ENCODE measurements around the gene DEPDC1. TPM values are rescaled to one million over a fixed set of nuclear protein-coding genes. Genes with fewer than 3 reads are reported as not detected.
A peak's percentile ranks its signal among the peaks of the same experiment; 100 is the strongest.
"Not testable (repeated sequence)": the region's sequence is repeated elsewhere in the genome, so short reads cannot be mapped to it uniquely, and the experiment has no call there.

The DEPDC1 gene
- polyA plus RNA-seq, 4 donors: 13.3 to 16.8 (median 14.0) TPM

DNA sequence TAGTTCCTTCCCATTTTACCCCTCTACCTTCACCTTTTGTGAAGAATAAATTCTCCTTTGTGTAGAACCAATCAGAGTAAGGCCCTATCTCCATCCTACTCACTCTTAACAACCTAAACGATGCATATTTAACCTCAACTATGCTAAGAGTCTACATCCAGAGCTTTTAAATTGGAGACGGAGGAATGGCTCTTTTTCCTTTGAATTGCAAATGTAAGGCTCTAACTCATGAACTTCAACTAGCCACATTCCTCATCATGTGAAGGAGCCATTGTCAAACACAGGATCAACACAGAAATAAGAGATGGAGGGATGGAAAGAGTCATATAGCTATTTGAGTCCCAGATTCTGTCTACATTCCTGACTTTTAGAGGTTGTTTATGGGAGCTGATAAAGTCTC, 18.2 kb downstream of the DEPDC1 start:
- DNase-seq (ENCODE audit: low read depth in 4 of 4, low spot score in 2 of 4): no peak

DNA sequence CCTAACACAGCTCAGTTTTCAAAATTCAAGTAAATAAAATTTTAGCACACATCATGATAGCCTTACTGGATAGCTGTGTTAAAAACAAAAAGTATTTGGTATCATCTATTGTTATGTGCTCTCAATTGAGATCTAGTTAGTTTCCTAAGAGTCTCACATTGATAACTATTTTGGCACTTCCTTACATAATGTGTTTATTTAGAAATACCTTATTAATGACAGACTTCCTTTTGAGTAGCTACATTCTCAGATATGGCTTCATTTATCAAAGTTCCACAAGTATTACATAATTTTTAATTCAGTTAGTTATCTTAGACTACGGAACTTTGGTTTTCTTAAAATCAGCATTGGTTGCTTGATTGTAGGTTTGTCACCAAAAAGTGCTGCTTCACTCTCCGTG, 20.3 kb downstream of the DEPDC1 start:
- not testable (repeated sequence) for DNase-seq (ENCODE audit: low read depth in 4 of 4, low spot score in 2 of 4)

DNA sequence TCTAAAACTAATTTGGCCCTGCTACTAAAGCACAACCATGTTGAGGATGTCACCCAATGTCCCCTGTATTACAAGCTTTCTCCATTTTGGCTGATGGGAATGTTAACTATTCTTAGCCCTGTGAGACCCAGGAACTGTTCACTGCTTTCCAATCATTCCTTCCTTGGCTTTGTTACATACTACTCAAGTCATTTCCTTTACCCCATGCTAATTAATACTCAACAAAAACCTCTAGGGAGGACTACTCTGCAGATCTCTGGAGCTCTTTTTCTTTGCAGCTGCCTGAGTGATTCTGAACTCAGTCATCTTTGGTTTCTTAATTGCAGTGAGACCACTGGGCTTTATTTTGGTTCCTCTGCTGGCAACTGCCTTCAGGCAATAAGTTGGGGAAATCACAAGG, 23.8 kb downstream of the DEPDC1 start:
- no peak for DNase-seq (ENCODE audit: low read depth in 4 of 4, low spot score in 2 of 4)

DNA sequence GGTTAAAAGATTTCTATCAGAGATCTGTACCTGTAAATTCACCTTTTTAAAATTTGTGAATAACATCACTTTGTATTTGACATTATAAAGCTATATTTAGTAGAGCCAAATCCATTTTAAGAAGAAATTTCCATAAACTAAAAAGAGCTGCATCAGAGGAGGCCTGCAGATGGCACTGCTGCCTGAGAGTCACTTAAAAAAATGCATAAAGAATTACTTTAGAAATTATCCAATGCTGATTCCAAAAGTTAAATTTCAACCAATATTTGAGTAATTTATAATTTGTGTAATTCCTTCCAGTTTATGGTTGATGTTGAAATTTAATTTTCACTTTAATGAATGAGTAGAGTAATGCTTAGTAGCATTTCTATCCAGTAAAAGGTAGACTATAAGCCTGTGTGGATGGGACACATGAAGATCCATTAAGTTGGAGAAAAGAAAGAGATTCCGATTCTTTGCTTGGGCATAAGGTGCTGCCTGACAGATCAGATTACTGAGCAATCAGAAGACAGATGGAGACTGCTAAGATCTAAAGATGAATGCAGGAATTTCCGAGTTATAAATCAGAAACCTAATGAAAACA, 26.4 kb downstream of the DEPDC1 start:
- no peak for DNase-seq (ENCODE audit: low read depth in 4 of 4, low spot score in 2 of 4)

DNA sequence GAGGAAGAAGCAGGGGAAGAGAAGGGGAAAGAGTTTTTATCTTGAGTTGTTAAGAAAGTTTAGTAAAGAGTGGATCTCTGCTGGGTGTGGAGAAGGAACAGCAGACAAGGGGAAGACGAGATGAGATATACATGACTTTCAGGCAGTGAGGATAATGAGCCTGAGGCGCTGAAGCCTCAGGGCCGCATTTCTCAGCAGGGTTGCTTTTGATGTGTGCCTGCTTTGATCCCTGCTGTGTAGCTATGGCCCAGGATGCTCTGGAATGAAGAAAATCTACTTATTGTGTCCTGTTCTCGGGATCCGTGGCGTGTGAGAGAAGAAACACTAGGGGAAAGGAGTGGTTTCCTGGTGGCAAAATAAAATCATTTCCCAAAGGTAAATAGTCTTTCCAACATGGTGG, 32.0 kb downstream of the DEPDC1 start:
- DNase-seq (ENCODE audit: low read depth in 4 of 4, low spot score in 2 of 4): no peak

DNA sequence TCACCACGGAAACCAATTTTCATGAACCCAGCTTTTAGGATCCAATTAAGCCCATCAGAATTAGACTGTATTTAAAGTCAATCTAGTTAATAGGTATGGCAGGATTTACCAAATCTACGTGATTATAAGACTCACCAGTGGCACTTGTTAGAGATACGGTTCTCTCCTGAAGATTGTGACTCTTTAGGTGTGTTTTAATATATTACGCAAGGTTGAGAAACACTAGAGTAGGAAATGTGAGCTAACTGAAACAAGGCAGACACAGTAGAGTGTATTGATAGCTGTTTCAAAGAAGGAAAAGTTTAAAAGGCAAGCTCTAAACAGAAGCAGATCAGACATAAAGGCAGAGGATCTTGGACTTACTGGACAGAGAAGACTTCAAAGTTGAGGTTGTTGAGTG, 35.9 kb downstream of the DEPDC1 start:
- no peak for DNase-seq (ENCODE audit: low read depth in 4 of 4, low spot score in 2 of 4)

DNA sequence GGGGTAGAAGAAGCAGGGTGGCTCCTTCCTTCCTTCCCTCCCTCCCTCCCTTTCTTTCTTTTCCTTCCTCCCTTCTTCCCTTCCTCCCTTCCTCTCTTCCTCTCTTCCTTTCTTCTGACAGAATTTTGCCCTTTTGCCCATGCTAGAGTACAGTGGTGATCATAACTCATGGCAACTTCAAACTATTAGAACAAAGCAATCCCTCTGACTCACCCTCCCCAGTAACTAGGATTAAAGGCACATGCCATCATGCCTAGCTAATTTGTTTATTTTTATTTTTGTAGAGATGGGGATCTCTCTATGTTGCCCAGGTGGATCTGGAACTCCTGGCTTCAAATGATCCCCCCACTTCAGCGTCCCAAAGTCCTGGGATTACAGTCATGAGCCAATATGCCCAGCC, 37.1 kb downstream of the DEPDC1 start:
- DNase-seq (ENCODE audit: low read depth in 4 of 4, low spot score in 2 of 4): no peak

DNA sequence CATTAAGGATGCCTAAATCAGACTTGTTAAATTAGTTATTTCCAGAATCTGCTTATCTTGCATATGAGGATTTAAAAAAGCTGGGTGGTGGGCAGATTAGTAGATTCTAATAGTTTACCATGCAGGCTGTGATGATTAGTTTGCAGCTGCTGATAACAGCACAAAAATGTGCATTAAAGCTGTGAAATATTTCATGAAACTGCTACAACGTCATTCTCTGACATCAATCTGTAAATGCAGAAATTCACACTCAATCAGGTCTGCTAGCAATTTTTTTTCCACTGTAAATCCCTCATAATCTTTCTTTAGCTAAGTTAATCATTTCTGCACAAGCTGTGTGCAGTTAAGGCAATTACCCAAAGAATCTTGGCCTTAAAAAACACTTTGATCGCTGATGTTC, 37.8 kb downstream of the DEPDC1 start:
- DNase-seq (ENCODE audit: low read depth in 4 of 4, low spot score in 2 of 4): no peak

DNA sequence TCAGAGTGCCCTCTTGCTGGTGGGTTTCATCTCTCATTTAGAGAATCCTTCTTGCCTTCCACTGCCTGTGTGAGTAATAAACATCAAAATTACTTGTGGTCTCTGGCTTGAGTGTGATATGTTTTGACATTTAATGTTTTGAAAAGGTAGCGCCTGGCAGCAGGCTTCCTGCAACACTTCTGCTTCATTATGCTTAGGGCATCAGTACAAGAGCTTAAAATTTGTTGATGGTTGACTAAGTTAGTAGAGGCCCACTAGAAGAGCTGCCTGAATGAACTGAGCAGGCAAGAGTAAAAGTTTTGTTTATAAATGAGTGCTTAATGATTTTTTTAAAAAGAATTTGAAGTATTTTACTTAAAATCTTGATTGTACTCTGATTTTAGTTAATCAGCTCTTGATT, 40.7 kb downstream of the DEPDC1 start:
- DNase-seq (ENCODE audit: low read depth in 4 of 4, low spot score in 2 of 4): no peak

DNA sequence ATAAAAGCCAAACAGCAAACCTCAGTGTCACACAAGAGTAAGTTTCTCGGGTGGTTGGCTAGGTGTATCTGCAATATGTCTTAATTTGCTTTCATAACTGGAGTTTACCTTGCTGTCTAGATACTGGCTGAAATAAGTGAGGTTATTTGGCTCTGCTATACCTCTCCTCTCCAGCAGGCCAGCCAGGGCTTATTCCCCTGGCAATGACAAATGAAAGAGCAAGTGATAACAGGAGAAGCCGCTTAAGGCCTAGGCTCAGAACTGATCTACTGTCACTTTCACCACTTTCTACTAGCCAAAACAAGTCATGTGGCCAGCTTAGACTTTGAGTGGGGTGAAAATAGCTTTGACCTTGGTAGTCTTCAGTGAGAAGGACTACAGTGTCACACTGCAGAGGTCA, 42.3 kb downstream of the DEPDC1 start:
- DNase-seq (ENCODE audit: low read depth in 4 of 4, low spot score in 2 of 4): no peak

DNA sequence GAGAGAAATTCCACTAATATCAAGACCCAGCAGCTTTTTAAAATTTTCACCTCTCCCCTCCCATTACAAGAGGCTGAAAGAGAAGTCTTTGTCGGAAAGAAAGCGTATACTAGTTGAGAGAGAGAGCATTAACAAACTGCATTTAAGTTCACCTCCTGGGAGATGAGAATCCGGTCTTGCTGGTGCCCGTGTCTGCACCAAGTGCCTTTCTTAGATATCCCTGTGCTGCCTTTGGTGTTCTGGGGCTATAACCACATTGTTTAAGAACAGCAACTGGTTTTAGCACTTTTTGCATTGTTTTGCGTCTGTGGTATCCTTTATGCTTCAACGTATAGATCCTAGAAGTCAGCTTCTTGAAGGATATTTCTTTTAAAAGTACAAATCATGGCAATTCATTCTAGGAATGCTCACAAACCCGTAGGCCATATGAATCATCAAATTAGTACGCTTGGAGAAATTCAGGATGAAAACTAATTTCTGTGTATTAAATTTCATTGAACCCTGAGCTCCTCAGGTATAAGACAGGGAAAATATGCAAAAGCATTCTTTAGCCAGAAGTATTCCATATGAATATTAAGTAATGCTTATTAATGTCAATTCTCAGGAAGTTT, 43.7 kb downstream of the DEPDC1 start:
- DNase-seq (ENCODE audit: low read depth in 4 of 4, low spot score in 2 of 4): no peak

DNA sequence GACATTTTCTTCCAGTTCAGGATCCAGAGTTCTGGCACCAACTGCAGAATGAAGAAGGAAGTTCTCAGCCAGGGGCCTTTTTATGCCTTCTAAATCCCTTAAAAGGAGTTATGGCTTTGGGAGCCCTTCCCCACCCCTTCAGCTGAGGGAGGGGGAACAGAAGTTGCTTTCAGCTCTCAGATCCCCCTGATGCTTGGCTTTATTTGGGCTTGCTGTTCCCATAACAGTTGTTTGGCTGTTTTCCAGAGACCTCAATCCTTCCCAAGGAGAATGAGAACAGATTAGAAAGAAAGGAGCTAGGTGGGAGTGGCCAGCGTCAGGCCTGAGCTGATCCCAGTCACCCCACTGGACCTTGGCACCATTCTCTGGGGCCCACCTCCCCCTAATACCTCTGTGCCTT, 47.0 kb downstream of the DEPDC1 start, which contains the start of gene RPE65:
Gene RPE65 (minus strand): TSS at position 54 of the 400 bp plus-strand sequence. CDS start 49 bp downstream, at position 5.
- peak in 1 of 4 donors; percentile 37 for DNase-seq (ENCODE audit: low read depth in 4 of 4, low spot score in 2 of 4)

DNA sequence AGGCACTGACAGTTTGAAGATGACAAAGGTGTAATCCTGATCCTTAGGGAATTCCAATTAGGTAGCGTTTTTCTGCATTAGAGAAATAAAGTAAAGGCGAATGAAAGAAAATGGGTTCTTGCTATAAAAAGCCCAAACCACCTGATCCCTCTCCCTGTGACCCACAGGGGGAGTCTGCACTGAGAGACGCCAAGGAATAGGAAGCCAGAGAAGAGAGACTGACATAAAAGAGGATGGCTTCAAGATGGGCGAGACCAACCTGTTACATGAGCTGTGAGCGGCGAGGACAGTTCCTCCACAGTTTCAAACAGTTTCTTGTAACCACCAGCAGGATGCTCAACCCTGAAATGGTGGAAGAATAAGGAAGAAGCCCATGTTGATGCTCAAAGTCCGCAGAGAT, 48.5 kb downstream of the DEPDC1 start:
- DNase-seq (ENCODE audit: low read depth in 4 of 4, low spot score in 2 of 4): no peak

DNA sequence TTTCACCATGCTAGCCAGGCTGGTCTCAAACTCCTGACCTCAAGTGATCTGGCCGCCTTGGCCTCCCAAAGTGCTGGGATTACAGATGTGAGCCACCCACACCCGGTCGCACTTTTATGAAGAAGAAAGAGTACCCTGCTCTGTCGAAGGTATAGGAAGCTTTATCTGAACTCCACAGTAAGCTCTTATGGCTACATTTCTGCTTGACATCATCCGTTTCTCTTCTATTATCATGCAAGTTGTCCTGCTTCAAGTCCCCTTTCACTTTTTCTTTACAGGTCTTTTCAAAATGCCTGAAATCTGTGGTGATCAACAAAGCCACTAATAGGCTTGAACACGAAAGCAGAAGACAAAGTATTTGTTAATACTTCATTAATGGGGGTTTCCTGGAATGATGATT, 51.2 kb downstream of the DEPDC1 start:
- no peak for DNase-seq (ENCODE audit: low read depth in 4 of 4, low spot score in 2 of 4)

DNA sequence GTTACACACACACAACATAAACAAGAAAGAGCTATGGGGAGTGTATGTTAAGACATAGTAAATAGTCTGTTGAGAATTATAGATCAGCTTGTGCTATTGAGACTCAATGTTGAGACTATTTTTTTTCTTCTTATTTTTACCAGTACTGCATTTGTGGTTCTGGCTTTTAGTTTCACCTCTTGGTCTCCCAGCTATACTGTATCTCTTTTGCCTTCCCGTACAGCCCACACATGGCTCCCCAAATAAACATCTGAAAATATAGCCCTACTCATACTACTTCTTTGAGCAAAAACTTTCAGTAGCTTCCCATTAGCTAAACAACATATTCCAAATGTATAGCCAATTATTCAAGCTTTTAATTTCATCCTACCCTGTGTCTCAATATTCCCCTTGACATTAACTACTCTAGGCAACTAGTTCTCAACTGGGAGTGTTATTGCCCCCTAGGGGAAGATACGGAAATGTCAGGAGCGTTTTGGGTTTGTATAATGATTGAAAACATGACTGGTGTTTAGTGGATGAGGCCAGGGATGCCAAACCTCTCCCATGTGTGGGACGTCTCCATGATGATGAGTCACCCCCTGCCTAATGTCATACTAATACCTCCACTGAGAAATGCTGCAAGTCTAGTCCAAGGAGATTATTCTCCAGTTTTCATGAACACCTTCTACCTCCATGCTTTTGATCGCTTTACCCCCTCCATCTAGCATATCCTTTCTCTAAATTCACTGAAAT, 53.9 kb downstream of the DEPDC1 start:
- DNase-seq (ENCODE audit: low read depth in 4 of 4, low spot score in 2 of 4): peak in 1 of 4 donors; percentile 16

DNA sequence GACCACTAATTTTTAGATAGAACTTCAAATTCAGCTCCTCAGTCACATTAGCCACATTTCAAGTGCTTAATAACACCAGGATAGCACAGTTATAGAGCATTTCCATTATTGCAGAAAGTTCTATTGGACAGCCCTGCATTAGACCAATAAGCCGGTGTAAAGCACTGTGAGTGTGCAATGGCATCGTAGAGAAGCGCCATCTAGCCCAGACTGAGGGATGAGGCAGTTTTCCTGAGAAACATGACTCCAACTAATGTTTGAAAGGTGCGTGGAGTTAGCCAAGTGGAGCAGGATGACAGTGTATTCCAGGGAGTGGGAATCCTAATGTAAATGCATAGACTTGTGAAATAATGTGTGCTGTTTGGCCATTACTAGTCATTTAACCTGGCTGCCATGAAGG, 54.9 kb downstream of the DEPDC1 start:
- no peak for DNase-seq (ENCODE audit: low read depth in 4 of 4, low spot score in 2 of 4)

DNA sequence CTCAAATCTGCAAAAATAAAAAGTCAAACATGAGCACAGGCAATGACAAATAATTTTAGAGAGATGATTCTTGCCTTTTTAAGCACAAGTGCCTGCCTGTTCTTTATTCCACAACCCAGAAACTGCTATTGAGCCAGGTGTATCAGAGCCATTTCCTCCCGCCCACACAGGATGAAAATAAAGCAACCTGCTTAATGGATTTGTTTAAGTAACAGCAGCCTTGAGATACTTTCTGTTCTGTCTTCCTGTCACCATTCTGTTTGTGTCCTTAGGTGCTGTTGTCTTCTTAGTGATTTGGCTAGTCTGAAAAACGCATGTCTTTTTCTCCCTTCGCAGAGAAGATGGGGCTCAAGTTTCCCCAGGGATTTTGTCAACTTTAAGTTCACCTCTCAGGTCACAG, 58.6 kb downstream of the DEPDC1 start:
- DNase-seq (ENCODE audit: low read depth in 4 of 4, low spot score in 2 of 4): no peak

DNA sequence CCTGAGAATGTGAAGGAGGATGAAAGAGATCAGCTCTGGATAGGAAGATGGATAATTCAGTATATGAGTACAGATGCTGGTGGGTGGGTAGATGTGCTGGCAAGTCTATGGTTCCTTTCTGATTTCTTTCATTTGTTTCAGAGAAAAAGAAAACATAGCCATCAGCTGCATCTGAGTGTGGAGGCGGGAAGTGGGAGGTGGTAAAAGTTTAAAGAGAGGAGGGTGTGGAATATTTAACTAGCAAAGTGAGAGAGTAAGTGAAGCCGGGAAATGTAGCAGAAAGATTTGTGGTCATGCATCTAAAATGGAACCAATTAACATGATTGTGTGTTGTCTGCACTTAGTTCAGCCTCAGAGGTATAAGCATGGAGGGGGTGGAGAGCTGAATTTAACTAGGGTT, 63.5 kb downstream of the DEPDC1 start:
- DNase-seq (ENCODE audit: low read depth in 4 of 4, low spot score in 2 of 4): no peak

DNA sequence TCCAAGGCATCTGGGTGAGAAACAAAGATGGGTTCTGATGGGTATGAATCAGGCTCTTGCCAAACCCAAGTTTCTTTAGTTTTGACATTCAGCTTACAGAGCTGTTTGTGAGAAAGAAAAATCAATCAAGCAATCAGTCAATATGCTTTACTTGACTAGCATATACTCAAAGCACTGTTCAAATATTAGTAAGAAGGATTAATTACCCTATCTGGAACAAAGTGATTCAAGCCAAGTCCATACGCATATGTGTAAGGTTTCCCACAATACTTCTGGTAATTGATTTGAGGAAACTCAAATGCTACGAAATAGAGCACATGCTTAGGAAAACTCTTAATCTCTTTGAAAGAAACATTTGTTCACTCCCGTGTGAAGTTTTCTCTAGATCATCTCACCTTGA, 65.8 kb downstream of the DEPDC1 start:
- no peak for DNase-seq (ENCODE audit: low read depth in 4 of 4, low spot score in 2 of 4)

DNA sequence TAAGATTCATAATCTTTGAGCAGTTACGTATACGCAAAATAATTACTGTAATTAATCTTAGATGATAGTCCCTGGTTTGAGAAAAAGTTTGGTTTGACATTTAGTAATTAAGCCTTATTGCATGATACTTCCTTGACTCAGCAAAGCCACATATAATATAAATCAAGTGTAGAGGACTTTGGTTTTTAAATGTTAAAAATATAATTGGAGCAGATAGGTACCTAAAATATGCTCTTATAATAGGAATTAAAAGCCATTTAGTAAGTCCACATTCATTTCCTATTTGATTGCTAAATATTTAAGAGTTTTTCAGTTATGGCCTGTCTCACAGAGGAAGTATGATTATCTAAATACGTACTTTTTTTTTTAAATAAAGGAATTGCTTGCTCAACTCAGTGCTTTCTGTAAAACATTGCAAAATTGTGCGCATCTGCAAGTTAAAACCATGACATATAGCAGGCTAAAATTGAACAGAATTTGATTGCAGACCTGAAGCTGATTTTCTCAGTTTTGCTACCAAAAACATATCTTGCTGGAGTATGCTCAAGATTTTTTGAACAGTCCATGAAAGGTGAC, 67.6 kb downstream of the DEPDC1 start:
- no peak for DNase-seq (ENCODE audit: low read depth in 4 of 4, low spot score in 2 of 4)

DNA sequence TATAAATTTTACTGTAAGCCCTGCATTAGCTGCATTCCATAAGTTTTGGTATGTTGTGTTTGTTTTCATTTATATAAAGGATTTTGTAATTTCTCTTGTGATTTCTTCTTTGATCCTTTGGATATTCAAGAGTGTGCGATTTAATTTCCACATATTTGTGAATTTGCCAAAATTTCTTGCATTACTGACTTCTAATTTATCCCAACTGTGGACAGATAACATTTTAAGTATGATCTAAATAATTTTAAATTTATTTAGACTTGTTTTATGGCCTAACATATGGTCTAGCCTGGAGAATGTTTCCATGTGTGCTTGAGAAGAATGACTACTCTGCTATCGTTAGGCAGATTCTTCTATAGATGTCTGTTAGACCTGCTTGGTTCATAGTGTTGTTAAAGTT, 70.3 kb downstream of the DEPDC1 start:
- no peak for DNase-seq (ENCODE audit: low read depth in 4 of 4, low spot score in 2 of 4)

Data from left renal cortex interstitium (tissue), 4 donors.